ENCODE measurements around the gene DHRS11.

Gene DHRS11

GRCh38 chr17:36614081-36614480 is 22.4 kb downstream of the DHRS11 start:
- H3K27me3 ChIP-seq (ENCODE audit: control insufficient read depth, insufficient read depth, low read length), result no peaks in the 10 kb centered on the region
- no CpG with 5 or more reads among the region's 7 CpGs for WGBS (ENCODE audit: insufficient coverage, insufficient read length)

GRCh38 chr17:36614933-36615332 is 23.3 kb downstream of the DHRS11 start:
- Histone ChIP-seq H3K27ac (ENCODE audit: low read length) (no peak overlapping the region), H3K27me3 (ENCODE audit: control insufficient read depth, insufficient read depth, low read length) (no peaks in the 10 kb centered on the region), H3K4me3 (ENCODE audit: low read length) (no peak overlapping the region), H3K9me3 (ENCODE audit: control insufficient read depth, insufficient read depth, low read length) (no peaks in the 10 kb centered on the region), H3K36me3 (ENCODE audit: control insufficient read depth, insufficient read depth, low read length) (no peaks in the 10 kb centered on the region), H3K4me1 (ENCODE audit: control insufficient read depth, insufficient read depth, low read length) (peaks cover 2% of the 10 kb centered on the region)
- WGBS (ENCODE audit: insufficient coverage, insufficient read length), result no CpG with 5 or more reads among the region's 5 CpGs
- no peak for DNase-seq (ENCODE audit: low read depth, low spot score)

More at GRCh38 chr17:36614081-36614480, 22.4 kb downstream of the DHRS11 start:
- H3K4me3 ChIP-seq (ENCODE audit: low read length), result no peak overlapping the region
- H3K36me3 ChIP-seq (ENCODE audit: control insufficient read depth, insufficient read depth, low read length), result no peaks in the 10 kb centered on the region
- peaks cover 2% of the 10 kb centered on the region for H3K4me1 ChIP-seq (ENCODE audit: control insufficient read depth, insufficient read depth, low read length)
- H3K9me3 ChIP-seq (ENCODE audit: control insufficient read depth, insufficient read depth, low read length), result no peaks in the 10 kb centered on the region
- H3K27ac ChIP-seq (ENCODE audit: low read length), result no peak overlapping the region
- DNase-seq (ENCODE audit: low read depth, low spot score), result no peak

GRCh38 chr17:36616061-36617029 is 24.7 kb downstream of the DHRS11 start:
- H3K4me1 ChIP-seq (ENCODE audit: control insufficient read depth, insufficient read depth, low read length), result peaks cover 2% of the 10 kb centered on the region
- no peak overlapping the region for H3K4me3 ChIP-seq (ENCODE audit: low read length)
- no peaks in the 10 kb centered on the region for H3K9me3 ChIP-seq (ENCODE audit: control insufficient read depth, insufficient read depth, low read length)
- H3K27ac ChIP-seq (ENCODE audit: low read length), result no peak overlapping the region
- no peak for DNase-seq (ENCODE audit: low read depth, low spot score)
- no CpG with 5 or more reads among the region's 16 CpGs for WGBS (ENCODE audit: insufficient coverage, insufficient read length)
- no peaks in the 10 kb centered on the region for H3K27me3 ChIP-seq (ENCODE audit: control insufficient read depth, insufficient read depth, low read length)
- H3K36me3 ChIP-seq (ENCODE audit: control insufficient read depth, insufficient read depth, low read length), result no peaks in the 10 kb centered on the region

- Histone ChIP-seq H3K27ac (ENCODE audit: low read length) (no peak overlapping the region), H3K9me3 (ENCODE audit: control insufficient read depth, insufficient read depth, low read length) (no peaks in the 10 kb centered on the region), H3K36me3 (ENCODE audit: control insufficient read depth, insufficient read depth, low read length) (no peaks in the 10 kb centered on the region), H3K4me3 (ENCODE audit: low read length) (no peak overlapping the region), H3K4me1 (ENCODE audit: control insufficient read depth, insufficient read depth, low read length) (peaks cover 2% of the 10 kb centered on the region), H3K27me3 (ENCODE audit: control insufficient read depth, insufficient read depth, low read length) (no peaks in the 10 kb centered on the region)
- no peak for DNase-seq (ENCODE audit: low read depth, low spot score)
- no CpG with 5 or more reads among the region's 7 CpGs for WGBS (ENCODE audit: insufficient coverage, insufficient read length)
Measured at GRCh38 chr17:36617773-36618172, 26.1 kb downstream of the DHRS11 start.

- no peaks in the 10 kb centered on the region for H3K27me3 ChIP-seq (ENCODE audit: control insufficient read depth, insufficient read depth, low read length)
- no peak overlapping the region for H3K27ac ChIP-seq (ENCODE audit: low read length)
- no peak overlapping the region for H3K4me3 ChIP-seq (ENCODE audit: low read length)
- no peaks in the 10 kb centered on the region for H3K9me3 ChIP-seq (ENCODE audit: control insufficient read depth, insufficient read depth, low read length)
- no peak for DNase-seq (ENCODE audit: low read depth, low spot score)
- no peaks in the 10 kb centered on the region for H3K36me3 ChIP-seq (ENCODE audit: control insufficient read depth, insufficient read depth, low read length)
- no peaks in the 10 kb centered on the region for H3K4me1 ChIP-seq (ENCODE audit: control insufficient read depth, insufficient read depth, low read length)
- WGBS (ENCODE audit: insufficient coverage, insufficient read length), result no CpG with 5 or more reads among the region's 3 CpGs
Measured at GRCh38 chr17:36623281-36623680, 31.6 kb downstream of the DHRS11 start.

- no peak overlapping the region for H3K4me3 ChIP-seq (ENCODE audit: low read length)
- 0 out of 2 replicates have a peak, but pooled peaks cover 1% of the 10 kb centered on the region for H3K4me1 ChIP-seq (ENCODE audit: control insufficient read depth, insufficient read depth, low read length)
- H3K36me3 ChIP-seq (ENCODE audit: control insufficient read depth, insufficient read depth, low read length), result no peaks in the 10 kb centered on the region
- no peak for DNase-seq (ENCODE audit: low read depth, low spot score)
- 100% methylated on average over 2 of the region's 7 CpGs for WGBS (ENCODE audit: insufficient coverage, insufficient read length)
- H3K27ac ChIP-seq (ENCODE audit: low read length), result no peak overlapping the region
- H3K9me3 ChIP-seq (ENCODE audit: control insufficient read depth, insufficient read depth, low read length), result no peaks in the 10 kb centered on the region
- H3K27me3 ChIP-seq (ENCODE audit: control insufficient read depth, insufficient read depth, low read length), result no peaks in the 10 kb centered on the region
Measured at GRCh38 chr17:36625188-36625587, 33.5 kb downstream of the DHRS11 start.

GRCh38 chr17:36627101-36627500 is 35.4 kb downstream of the DHRS11 start:
- no CpG with 5 or more reads among the region's 12 CpGs for WGBS (ENCODE audit: insufficient coverage, insufficient read length)
- Histone ChIP-seq H3K9me3 (ENCODE audit: control insufficient read depth, insufficient read depth, low read length) (no peaks in the 10 kb centered on the region), H3K27me3 (ENCODE audit: control insufficient read depth, insufficient read depth, low read length) (no peaks in the 10 kb centered on the region), H3K4me3 (ENCODE audit: low read length) (no peak overlapping the region), H3K4me1 (ENCODE audit: control insufficient read depth, insufficient read depth, low read length) (0 out of 2 replicates have a peak, but pooled peaks cover 1% of the 10 kb centered on the region), H3K27ac (ENCODE audit: low read length) (no peak overlapping the region), H3K36me3 (ENCODE audit: control insufficient read depth, insufficient read depth, low read length) (no peaks in the 10 kb centered on the region)
- DNase-seq (ENCODE audit: low read depth, low spot score), result no peak

GRCh38 chr17:36628576-36628975 is 36.9 kb downstream of the DHRS11 start:
- no peak for DNase-seq (ENCODE audit: low read depth, low spot score)
- no CpG with 5 or more reads among the region's 2 CpGs for WGBS (ENCODE audit: insufficient coverage, insufficient read length)
- 0 out of 2 replicates have a peak, but pooled peaks cover 2% of the 10 kb centered on the region for H3K4me1 ChIP-seq (ENCODE audit: control insufficient read depth, insufficient read depth, low read length)

GRCh38 chr17:36629252-36629847 is 37.7 kb downstream of the DHRS11 start:
- no CpG with 5 or more reads among the region's 14 CpGs for WGBS (ENCODE audit: insufficient coverage, insufficient read length)
- Histone ChIP-seq H3K36me3 (ENCODE audit: control insufficient read depth, insufficient read depth, low read length) (no peaks in the 10 kb centered on the region), H3K4me1 (ENCODE audit: control insufficient read depth, insufficient read depth, low read length) (0 out of 2 replicates have a peak, but pooled peaks cover 3% of the 10 kb centered on the region), H3K4me3 (ENCODE audit: low read length) (no peak overlapping the region), H3K9me3 (ENCODE audit: control insufficient read depth, insufficient read depth, low read length) (no peaks in the 10 kb centered on the region), H3K27me3 (ENCODE audit: control insufficient read depth, insufficient read depth, low read length) (no peaks in the 10 kb centered on the region), H3K27ac (ENCODE audit: low read length) (no peak overlapping the region)
- DNase-seq (ENCODE audit: low read depth, low spot score), result no peak

More at GRCh38 chr17:36628576-36628975, 36.9 kb downstream of the DHRS11 start:
- no peaks in the 10 kb centered on the region for H3K9me3 ChIP-seq (ENCODE audit: control insufficient read depth, insufficient read depth, low read length)
- no peaks in the 10 kb centered on the region for H3K27me3 ChIP-seq (ENCODE audit: control insufficient read depth, insufficient read depth, low read length)
- H3K4me3 ChIP-seq (ENCODE audit: low read length), result no peak overlapping the region
- H3K27ac ChIP-seq (ENCODE audit: low read length), result no peak overlapping the region
- H3K36me3 ChIP-seq (ENCODE audit: control insufficient read depth, insufficient read depth, low read length), result no peaks in the 10 kb centered on the region

- no peak for DNase-seq (ENCODE audit: low read depth, low spot score)
- Histone ChIP-seq H3K27ac (ENCODE audit: low read length) (no peak overlapping the region), H3K9me3 (ENCODE audit: control insufficient read depth, insufficient read depth, low read length) (no peaks in the 10 kb centered on the region), H3K4me3 (ENCODE audit: low read length) (no peak overlapping the region), H3K27me3 (ENCODE audit: control insufficient read depth, insufficient read depth, low read length) (no peaks in the 10 kb centered on the region), H3K4me1 (ENCODE audit: control insufficient read depth, insufficient read depth, low read length) (0 out of 2 replicates have a peak, but pooled peaks cover 3% of the 10 kb centered on the region), H3K36me3 (ENCODE audit: control insufficient read depth, insufficient read depth, low read length) (no peaks in the 10 kb centered on the region)
- no CpG with 5 or more reads among the region's 8 CpGs for WGBS (ENCODE audit: insufficient coverage, insufficient read length)
Measured at GRCh38 chr17:36629970-36630502, 38.4 kb downstream of the DHRS11 start.

Measured in iPS DF 6.9 (cell line).